Measurements from ENCODE around the gene CIT.
"Not testable (repeated sequence)": the region's sequence is repeated elsewhere in the genome, so short reads cannot be mapped to it uniquely, and the experiment has no call there.

CIT gene

GRCh38 chr12:119876761-119877638 lies at the start of gene CIT:
Gene CIT, minus strand, starts transcription at chr12:119877320. Its CDS starts 1,152 bp downstream, at chr12:119876168.
- DNase-seq: peak; percentile 40 to 72 (median 60)

- DNase-seq: no peak
Measured at GRCh38 chr12:119925269-119925668, 48.1 kb upstream of the CIT start.

GRCh38 chr12:119920064-119920463 lies 42.9 kb upstream of the CIT start:
- no peak for DNase-seq

GRCh38 chr12:119915894-119916510 lies 38.9 kb upstream of the CIT start:
- no peak for DNase-seq

GRCh38 chr12:119914666-119915065 lies 37.5 kb upstream of the CIT start:
- DNase-seq: no peak

- DNase-seq: no peak
Measured at GRCh38 chr12:119913536-119914330, 36.6 kb upstream of the CIT start.

- no peak for DNase-seq
Measured at GRCh38 chr12:119911182-119911581, 34.1 kb upstream of the CIT start.

GRCh38 chr12:119910586-119910985 lies 33.5 kb upstream of the CIT start:
- no peak for DNase-seq

GRCh38 chr12:119902084-119902509 lies 25.0 kb upstream of the CIT start:
- peak; percentile 8 to 46 (median 30) for DNase-seq

GRCh38 chr12:119901670-119902069 lies 24.6 kb upstream of the CIT start:
- no peak for DNase-seq

- DNase-seq: no peak
Measured at GRCh38 chr12:119894916-119895315, 17.8 kb upstream of the CIT start.

- DNase-seq: not testable (repeated sequence)
Measured at GRCh38 chr12:119892611-119893010, 15.5 kb upstream of the CIT start.

- no peak for DNase-seq
Measured at GRCh38 chr12:119885549-119885948, 8.4 kb upstream of the CIT start.

GRCh38 chr12:119883791-119884190 lies 6.7 kb upstream of the CIT start:
- DNase-seq: not testable (repeated sequence)

- no peak for DNase-seq
Measured at GRCh38 chr12:119883237-119883636, 6.1 kb upstream of the CIT start.

- DNase-seq: no peak
Measured at GRCh38 chr12:119877639-119877948, 474 bp upstream of the CIT start.

GRCh38 chr12:119870457-119870856 lies 6.7 kb downstream of the CIT start:
- no peak for DNase-seq

- no peak for DNase-seq
Measured at GRCh38 chr12:119869720-119870119, 7.4 kb downstream of the CIT start.

GRCh38 chr12:119868992-119869391 lies 8.1 kb downstream of the CIT start:
- DNase-seq: no peak

- no peak for DNase-seq
Measured at GRCh38 chr12:119864591-119864990, 12.5 kb downstream of the CIT start.

- DNase-seq: no peak
Measured at GRCh38 chr12:119859241-119859640, 17.9 kb downstream of the CIT start.

GRCh38 chr12:119857041-119857591 lies 20.0 kb downstream of the CIT start:
- no peak for DNase-seq

- DNase-seq: no peak
Measured at GRCh38 chr12:119850330-119850729, 26.8 kb downstream of the CIT start.

Measured in activated naive CD4-positive, alpha-beta T cell (primary cell).